Stimulated activated CD4-positive, alpha-beta T cell treated with anti-CD3 and anti-CD28 coated beads, Interleukin-1b, Interleukin-23, amount 100 ng/mL, for 4 hours (primary cell): ENCODE data around the gene TNIP2.
"Not testable (repeated sequence)": the region's sequence is repeated elsewhere in the genome, so short reads cannot be mapped to it uniquely, and the experiment has no call there.

Source experiments
- DNase-seq, 2 donors: peaks; one replicate each; pipeline ENCODE4 v3.0.0-alpha.2; 2020; ENCODE audit warnings: low read depth in 2 of 2

The TNIP2 gene

DNA sequence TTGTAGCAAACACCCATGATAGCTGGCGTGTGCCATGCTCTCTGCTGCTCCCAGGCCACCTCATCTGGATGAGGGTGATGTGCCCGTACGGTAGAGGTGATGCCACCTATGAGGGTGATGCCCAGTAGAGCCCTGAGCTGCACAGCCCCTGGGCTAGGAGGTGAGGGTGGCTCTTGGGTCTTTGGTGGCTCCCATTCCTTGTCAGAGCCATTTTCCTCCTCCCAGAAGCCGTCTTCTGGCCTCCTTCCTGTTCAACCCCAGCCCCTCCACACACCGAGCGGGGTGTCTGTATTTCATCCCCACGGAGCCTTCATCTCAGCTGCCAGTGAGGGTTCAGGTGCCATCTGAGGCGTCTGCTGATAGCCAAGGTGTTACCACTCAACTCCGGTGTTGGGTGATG, 12.0 kb upstream of the TNIP2 start:
- no peak for DNase-seq

DNA sequence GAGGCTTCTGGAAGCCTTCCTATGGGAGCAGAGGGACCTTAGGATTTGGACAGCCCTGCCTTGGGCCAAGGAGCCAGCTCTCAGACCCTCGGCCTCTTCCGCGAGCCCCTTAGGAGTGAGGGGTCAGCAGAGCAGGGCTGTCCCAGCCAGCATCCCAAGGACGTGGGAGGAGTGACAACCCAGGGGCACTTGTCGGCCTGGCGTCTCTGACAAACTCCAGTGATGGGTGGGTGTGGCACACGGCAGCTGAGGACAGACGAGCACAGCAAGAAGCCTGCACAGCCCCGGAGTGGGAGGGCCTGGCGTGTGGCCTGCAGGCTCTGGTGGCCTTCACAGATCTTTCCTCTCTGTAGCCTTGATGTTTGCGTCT, 11.6 kb upstream of the TNIP2 start:
- DNase-seq: no peak

DNA sequence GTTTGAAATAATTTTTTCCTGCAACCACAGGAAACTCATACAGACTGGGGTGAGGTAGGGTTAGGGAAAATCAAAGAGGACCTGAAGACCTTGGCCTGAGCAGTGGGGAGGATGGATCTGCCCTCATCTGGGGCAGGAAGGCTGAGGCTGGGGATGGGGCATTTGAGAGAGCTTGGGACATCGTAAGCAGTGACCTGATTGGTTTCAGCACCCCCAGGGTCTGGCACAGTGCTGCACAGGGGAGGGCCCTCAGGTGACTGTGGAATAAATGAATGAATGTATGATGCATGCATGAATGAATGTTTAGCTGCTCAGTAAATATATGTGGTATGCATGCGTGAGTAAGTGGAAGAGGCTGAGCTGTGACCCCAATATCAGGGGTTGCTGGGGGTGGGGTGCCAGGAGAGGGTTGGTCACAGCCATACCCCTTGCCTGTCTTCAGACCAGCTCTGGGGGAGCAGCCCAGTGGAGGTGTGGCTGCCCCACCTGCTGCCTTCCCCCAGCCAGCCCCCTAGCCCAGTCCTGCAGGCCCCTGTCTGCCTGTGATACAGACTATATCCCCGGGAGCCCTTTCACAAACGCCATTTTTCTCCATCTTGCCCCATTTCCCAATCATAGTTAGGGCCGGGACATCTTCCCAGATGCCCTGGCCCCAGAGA, 11.0 kb upstream of the TNIP2 start:
- DNase-seq: no peak

DNA sequence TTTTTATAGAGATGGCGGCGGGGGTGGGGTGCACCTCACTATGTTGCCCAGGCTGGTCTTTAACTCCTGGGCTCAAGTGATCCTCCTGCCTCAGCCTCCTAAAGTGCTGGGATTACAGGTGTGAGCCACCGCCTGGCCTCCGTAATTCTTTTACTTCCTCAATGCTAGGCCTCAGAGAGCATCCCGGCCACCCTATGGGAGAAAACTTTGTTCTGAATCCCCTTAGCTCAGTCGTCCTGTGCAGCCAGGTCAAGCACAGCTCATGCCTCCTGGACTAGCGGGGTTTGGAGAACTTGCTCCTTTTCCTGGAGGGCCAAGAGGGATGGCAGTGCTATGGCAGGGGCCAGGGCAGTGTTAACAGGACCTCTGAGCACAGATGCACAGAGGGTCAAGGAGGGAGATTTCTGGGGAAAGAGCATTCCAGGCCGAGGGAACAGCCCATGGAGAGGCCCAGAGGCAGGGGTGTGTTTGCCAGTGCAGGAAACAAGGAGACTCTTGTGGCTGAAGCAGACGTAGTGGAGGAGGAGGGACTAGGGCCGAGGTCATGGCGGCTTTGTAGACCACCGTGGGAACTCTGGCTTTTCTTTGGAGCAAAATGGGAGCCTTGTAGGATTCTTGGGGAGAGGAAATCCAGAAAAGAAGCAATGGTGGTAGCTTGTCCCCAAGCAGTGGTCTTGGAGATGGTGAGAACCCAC, 9.8 kb upstream of the TNIP2 start:
- no peak for DNase-seq

DNA sequence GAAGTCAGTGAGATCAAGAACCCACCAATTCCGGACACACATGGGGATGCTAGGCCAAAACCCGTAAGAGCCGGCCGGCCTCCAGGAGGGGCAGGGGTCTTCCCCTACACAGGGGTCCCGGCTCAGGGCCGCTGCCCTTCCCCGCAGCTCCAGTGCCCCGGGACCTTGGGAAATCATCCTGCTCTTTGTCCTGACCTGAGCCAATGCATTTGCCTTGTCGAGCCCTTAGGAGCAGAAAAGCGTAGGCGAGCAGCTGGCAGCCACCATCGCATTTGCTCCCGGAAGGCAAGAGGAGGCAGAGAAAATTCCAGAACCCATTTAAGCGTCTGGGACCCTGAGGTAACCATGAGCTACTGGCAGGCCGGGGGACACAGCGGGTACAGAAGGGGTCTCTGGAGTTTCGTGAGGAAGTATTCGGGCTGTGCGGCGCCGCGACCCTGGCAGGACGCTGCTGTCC, 7.4 kb upstream of the TNIP2 start:
- no peak for DNase-seq

DNA sequence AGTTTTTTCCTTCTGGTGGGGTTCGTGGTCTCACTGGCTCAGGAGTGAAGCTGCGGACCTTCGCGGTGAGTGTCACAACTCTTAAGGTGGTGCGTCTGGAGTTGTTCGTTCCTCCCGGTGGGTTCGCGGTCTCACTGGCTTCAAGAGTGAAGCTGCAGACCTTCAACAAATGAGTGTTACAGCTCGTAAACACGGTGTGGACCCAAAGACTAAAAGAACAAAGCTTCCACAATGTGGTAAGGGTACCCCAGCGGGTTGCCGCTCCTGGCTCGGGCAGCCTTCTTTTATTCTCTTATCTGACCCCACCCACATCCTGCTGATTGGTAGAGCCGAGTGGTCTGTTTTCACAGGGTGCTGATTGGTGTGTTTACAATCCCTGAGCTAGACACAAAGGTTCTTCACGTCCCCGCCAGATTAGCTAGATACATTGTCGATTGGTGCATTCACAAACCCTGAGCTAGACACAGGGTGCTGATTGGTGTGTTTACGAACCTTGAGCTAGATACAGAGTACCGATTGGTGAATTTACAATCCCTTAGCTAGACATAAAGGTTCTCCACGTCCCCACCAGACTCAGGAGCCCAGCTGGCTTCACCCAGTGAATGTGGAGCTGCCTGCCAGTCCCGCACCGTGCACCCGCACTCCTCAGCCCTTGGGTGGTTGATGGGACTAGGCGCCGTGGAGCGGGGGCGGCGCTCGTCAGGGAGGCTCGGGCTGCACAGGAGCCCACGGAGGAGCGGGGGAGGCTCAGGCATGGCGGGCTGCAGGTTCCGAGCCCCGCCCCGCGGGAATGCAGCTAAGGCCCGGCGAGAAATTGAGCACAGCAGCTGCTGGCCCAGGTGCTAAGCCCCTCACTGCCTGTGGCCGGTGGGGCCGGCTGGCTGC, 6.6 kb upstream of the TNIP2 start:
- DNase-seq: not testable (repeated sequence)

DNA sequence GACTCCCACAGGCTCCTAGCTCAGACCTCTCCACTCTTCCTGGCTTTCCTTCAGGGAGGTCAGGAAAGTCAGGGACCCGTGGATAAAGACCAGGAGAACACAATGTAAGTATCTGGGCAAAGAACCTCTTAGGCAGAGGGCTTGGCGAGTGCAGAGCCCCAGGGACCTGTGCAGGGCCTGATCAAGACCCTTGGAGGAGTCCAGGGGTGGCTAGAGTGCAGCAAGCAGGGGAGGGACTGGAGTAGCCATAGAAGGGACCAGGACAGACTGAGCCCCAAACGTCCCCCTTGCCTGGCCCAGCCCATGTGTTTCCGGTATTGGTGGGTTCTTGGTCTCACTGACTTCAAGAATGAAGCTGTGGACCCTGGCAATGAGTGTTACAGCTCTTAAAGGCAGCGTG, 5.9 kb upstream of the TNIP2 start:
- DNase-seq: no peak

DNA sequence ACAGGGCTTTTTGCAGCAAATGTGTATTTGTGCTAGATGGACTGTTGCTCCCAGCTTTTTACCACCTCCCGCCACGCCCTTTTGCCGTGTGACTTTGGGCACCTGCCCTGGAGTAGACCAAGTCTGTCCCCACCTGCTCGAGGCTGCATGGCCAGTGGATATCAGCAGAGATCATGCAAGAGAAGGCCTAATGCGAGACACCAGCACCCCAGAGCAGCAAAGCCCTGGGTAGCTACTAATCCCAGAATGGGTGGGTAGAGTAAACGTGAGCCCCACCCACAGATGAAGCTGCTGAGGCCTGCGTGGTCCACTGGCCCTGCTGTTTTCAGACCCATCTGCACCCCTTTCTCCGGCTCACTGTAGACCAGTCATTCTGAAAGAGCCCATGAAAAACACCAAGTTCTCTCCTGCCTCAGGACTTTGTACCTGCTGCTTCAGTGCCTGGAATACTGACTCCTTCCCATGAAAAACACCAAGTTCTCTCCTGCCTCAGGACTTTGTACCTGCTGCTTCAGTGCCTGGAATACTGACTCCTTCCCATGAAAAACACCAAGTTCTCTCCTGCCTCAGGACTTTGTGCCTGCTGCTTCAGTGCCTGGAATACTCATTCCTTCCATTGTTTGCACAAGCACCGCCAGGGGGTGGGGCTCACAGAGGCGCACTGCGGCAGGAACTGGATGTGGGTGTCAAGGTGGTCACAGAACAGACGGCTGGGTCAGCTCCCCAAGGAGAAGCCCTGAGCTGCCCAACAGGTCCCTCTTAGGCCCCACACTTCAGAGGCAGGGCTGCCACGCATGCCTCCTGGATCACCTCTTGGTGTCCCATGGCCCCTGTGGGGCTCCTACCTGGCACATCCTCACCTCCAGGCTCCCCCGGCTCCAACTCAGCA, 5.1 kb upstream of the TNIP2 start:
- DNase-seq: no peak

DNA sequence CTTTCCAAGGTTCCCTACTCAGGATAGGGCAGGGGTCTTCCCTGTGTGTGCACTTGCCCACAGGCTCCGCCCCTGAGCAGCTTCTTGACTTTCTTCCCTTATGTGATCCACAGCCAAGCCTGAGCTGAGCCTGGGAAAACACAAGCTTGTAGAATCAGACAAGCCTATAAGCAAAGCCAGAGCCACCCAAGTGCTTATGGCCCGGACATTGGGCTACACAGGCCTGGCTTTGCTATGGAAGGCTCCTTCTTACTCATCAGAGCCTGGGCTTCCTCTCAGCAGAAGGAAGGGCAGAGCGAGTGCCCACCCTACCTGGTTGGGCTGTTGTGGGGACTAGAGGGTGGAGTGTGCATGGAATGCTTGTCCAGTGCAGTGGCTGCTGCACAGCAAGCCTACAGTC, 1.3 kb upstream of the TNIP2 start:
- no peak for DNase-seq

DNA sequence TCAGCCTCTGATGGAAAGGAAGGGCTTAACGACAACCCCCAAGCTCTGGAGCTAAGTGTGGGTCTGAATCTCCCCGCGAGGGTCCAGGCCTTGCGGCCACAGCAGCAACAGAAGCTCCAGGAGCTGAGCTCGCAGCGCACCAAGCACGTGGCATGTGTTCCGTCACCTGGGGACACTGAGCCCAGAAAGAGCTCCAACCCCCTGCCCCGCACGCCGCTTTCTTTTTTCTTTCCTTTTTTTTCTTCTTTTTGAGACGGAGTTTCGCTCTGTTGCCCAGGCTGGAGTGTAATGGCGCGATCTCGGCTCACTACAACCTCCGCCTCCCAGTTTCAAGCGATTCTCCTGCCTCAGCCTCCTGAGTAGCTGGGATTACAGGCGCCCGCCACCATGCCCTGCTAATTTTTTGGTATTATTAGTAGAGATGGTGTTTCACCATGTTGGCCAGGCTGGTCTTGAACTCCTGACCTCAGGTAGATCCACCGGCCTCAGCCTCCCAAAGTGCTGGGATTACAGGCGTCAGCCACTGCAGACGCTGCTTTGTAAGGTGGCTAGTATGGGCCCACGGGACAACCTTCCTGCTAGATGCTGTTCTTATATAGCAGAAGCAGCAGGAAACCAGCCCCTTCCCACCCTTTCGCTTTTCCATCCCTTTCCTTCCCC, 685 bp upstream of the TNIP2 start:
- DNase-seq: no peak

DNA sequence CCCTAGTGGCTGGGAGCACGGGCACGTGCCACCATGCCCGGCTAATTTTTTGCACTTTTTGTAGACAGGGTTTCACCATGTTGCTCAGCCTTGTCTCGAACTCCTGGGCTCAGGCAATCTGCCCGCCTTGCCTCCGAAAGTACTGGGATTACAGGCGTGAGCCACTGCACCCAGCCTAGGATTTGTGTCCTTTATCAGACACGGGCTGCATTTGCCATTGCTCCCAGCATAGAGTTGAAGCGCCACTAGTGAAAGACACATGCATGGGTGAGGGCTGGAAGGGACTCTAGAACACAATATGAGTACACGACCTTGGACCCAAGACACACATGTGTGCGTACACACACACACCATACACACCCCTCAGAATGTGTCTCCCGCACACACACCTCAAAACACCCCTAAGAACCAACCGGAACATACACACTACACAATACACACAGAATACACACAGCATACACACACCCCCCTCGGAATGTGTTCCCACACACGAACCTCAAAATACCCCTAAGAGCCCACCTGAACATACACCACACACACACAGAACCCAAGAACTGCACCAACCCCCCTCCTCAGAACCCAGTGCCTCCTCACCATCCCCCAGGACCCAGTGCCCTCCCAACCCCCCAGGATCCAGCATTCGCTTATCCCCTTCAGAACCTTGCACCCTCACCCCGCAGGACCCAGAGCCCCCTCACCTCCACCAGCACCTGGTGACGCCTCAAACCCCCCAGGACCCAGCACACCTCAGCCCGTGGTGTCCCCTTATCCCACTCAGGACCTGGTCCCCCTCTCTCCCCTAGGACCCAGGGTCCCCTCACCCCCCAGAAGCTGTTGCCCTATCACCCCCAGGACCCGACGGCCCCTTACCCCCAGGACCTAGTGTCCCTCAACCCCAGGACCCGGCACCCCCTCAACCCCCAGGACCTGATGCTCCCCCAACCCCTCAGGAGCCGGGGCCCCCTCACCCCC, 1.0 kb downstream of the TNIP2 start:
- DNase-seq: no peak

DNA sequence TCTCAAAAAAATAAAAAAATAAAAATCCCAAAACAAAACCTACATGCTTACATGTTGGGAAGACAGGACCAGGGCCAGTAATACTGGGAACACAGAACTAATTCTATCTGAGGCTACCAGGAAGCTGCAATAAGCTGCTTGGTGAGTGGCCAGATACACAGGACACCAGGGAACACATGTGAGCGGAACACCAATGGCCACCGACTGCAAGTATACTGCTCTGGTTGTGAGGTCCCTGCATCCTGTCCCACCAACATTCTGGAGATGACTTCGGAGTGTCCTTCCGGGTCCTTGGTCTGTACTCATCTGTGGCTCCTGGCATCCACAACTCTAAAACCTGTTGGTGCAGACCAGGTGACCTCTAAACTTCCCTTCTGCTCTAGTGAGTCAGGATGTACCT, 2.7 kb downstream of the TNIP2 start:
- no peak for DNase-seq

DNA sequence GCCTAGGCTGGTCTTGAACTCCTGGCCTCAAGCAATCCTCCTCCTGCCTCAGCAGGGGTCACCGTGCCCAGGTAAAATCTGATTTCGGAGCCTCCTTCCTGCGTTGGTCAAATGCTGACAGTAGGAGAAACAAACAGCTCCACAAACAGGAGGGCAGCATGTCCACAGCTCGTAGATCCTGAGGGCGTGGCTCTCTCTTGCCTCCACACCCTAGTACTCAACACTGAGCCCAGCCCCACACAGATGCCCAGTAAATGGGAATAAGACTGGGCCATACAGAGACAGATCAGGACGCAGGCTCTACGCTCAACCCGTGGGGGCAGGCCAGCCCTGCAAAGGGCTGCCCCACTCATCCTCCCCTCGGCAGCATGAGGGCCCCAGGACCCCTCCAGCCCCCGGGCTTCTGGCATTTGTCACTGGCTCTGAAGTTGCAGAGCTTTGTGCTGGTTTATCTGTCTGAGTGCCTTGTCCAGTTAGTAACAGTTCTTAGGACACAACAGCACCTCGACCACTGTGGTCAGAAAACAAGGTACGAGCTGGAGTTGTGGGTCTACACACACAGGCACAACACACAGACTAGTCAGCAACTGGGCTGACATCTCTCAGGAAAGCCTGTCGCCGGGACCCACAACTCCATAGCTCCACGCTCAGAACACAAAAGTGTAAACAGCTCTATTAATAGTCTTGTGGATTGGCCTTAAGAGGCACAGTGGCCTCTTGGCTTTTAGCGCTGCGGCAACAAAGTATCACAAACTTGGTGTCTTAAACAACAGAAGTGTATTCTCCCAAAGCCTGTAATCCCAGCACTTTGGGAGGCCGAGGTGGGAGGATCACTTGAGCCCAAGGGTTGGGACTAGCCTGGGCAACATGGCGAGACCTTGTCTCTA, 5.2 kb downstream of the TNIP2 start:
- no peak for DNase-seq

DNA sequence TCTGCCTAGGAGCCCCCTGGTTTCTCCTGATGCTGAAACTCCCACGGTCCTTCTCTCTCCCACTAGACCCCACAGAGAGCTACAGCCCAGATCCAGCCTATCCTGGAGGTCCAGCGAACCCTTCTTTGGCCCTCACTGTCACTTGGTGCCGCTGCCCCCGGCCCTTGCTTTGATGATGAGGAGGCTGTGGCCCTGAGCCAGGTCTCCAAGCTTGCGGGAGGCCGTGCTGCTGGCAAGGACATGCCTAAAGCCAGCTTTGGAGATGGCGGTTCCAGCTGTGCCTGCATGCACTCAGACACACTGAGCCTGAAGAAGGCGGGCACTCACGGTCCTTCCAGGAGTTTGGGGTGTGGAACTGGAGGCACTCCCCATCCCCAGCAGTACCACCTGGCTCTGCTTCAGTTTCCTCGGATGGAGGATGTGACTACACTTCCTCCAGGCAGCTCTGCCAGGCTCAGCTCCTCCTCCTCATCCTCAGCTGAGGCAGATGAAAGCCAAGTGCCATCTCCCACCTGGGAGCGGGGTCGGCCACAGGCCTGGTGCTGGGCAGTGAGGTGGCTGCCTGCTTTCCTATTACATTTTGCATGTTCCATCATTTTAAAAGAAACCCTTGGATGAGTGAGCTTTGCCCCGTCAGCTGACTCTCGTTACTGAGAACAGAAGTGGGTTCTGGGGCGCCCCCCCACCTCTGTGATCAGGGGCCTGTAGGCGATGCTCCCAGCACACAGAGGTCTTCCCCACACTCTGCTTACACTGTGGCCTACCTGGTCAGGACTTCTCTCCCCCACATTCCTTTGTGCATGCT, 9.0 kb downstream of the TNIP2 start:
- no peak for DNase-seq

DNA sequence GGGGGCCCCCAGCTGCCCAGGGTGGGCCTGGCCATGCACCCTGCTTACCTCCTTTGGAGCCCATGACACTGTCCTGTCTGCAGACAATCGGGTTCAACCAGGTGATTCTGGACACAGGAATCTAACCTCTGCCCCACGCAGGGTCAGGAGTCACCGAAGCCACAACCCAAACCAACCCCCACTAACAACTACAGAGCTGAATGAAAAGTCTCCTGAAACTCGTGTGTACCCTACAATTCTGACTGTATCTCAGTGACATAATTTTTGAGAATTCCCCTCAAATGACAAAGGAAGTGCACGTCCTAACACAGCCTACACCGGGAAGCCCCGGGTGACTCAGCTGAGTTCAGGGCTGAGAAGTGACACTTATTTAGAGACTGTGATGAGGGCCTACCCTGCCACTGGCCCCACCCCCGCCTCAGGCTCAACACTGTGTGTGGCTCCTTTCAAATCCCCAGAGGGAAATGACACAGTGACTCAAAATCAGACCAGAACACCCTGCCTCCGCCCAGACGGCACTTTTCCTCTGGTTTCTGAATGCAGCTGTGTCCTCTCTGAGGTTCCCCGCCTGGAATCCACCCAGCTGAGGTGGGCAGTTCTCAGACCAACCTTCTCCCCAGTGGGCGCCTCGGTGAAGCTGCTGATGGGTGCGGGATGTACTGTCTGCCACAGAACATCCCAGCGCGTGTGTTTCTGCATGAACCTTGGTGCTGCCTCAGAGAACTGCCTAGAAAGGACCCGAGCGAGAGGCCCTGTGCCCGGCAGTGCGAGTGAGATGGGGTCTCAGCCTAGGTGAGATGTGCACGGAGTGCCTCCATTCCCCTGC, 9.9 kb downstream of the TNIP2 start:
- DNase-seq: peak; percentile 80 to 90

DNA sequence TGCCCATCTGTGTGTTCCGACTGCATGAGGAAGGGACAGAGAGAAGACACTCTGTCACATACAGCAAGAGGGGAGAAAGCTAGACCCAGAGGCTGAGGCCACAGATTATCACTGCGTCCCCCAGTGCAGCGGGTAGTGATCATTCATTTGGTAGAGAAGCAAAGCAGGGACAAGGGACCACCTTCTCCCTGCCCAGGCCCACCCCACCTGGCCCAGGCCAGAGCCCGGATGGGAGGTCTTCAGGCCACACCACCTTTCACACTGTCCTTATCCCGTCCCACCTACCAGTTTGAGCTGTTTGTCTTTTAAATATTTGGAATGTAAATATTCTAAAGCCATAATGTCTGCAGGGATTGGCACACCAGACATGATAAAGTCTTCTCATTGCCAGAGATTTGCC, 10.6 kb downstream of the TNIP2 start:
- DNase-seq: no peak

DNA sequence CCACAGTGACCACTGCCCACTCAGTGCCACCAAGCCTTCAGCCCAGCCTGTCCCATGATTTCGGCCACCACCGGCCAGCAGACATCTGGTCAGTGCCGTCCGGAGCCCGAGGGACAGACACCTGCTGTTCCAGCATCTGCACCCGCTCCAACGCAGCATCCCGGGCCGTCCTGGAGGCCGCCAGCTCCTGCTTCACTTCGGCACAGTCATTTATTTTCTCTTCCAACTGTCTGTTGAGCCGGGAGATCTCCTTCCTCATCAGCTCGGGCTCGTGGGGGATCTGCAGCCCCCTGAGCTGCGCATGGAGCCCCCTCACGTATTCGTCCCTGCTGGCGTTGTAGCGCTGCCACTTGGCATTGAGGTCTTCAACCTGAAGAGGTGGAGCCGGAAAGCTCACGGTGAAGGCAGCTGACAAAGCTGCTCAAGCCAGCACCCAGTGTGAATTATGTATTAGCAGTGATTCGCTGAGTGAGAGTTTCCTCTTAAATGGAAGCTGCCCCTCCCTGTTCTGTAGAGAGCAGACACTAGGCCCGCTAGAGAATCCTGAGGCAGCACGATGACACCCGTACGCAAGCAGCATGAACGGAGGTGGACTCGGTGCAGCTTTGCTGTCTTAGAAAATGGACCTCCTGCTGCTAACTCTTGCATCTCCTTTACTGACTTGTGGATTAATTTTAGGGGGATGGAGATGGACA, 11.4 kb downstream of the TNIP2 start:
- DNase-seq: no peak
